ENCODE measurements around the gene CFAP90.

CFAP90 gene

GRCh38 chr5:7868773-7869473, 18.0 kb upstream of the CFAP90 start, which contains the start of the genes FASTKD3 and MTRR:
TSS of gene FASTKD3 (minus strand) at chr5:7869031. CDS start at chr5:7868083, 948 bp downstream.
TSS of gene MTRR (plus strand) at chr5:7869148. CDS start at chr5:7870795, 1,647 bp downstream.
- no peaks in the 10 kb centered on the region for H3K36me3 ChIP-seq (ENCODE audit: control insufficient read depth, insufficient read depth, low read length)
- H3K9me3 ChIP-seq (ENCODE audit: control insufficient read depth, insufficient read depth, low read length): no peaks in the 10 kb centered on the region
- H3K27ac ChIP-seq (ENCODE audit: low read length): no peak within 1 kb of the TSS
- H3K27me3 ChIP-seq (ENCODE audit: control insufficient read depth, insufficient read depth, low read length): no peaks in the 10 kb centered on the region
- peak; percentile 80 for DNase-seq (ENCODE audit: low read depth, low spot score)
- H3K4me1 ChIP-seq (ENCODE audit: control insufficient read depth, insufficient read depth, low read length): no peaks in the 10 kb centered on the region
- peak within 1 kb of the TSS; percentile 88 for H3K4me3 ChIP-seq (ENCODE audit: low read length)
- WGBS (ENCODE audit: insufficient coverage, insufficient read length): no CpG with 5 or more reads among the region's 83 CpGs

GRCh38 chr5:7868427-7868772, 17.5 kb upstream of the CFAP90 start:
- no CpG with 5 or more reads among the region's 8 CpGs for WGBS (ENCODE audit: insufficient coverage, insufficient read length)
- DNase-seq (ENCODE audit: low read depth, low spot score): no peak

GRCh38 chr5:7867260-7867659, 16.3 kb upstream of the CFAP90 start:
- Histone ChIP-seq H3K9me3 (ENCODE audit: control insufficient read depth, insufficient read depth, low read length) (no peaks in the 10 kb centered on the region), H3K27ac (ENCODE audit: low read length) (no peak overlapping the region), H3K27me3 (ENCODE audit: control insufficient read depth, insufficient read depth, low read length) (no peaks in the 10 kb centered on the region), H3K4me1 (ENCODE audit: control insufficient read depth, insufficient read depth, low read length) (no peaks in the 10 kb centered on the region), H3K36me3 (ENCODE audit: control insufficient read depth, insufficient read depth, low read length) (no peaks in the 10 kb centered on the region), H3K4me3 (ENCODE audit: low read length) (no peak overlapping the region)
- no CpG with 5 or more reads among the region's 3 CpGs for WGBS (ENCODE audit: insufficient coverage, insufficient read length)
- no peak for DNase-seq (ENCODE audit: low read depth, low spot score)

More at GRCh38 chr5:7868427-7868772, 17.5 kb upstream of the CFAP90 start:
- H3K27ac ChIP-seq (ENCODE audit: low read length): no peak overlapping the region
- no peaks in the 10 kb centered on the region for H3K9me3 ChIP-seq (ENCODE audit: control insufficient read depth, insufficient read depth, low read length)
- H3K4me1 ChIP-seq (ENCODE audit: control insufficient read depth, insufficient read depth, low read length): no peaks in the 10 kb centered on the region
- H3K27me3 ChIP-seq (ENCODE audit: control insufficient read depth, insufficient read depth, low read length): no peaks in the 10 kb centered on the region
- peak overlapping the region; percentile 88; the same call in 1 of the 2 replicates for H3K4me3 ChIP-seq (ENCODE audit: low read length)
- no peaks in the 10 kb centered on the region for H3K36me3 ChIP-seq (ENCODE audit: control insufficient read depth, insufficient read depth, low read length)

GRCh38 chr5:7866196-7866595, 15.3 kb upstream of the CFAP90 start:
- no CpG with 5 or more reads among the region's 2 CpGs for WGBS (ENCODE audit: insufficient coverage, insufficient read length)
- no peak for DNase-seq (ENCODE audit: low read depth, low spot score)
- Histone ChIP-seq H3K27me3 (ENCODE audit: control insufficient read depth, insufficient read depth, low read length) (no peaks in the 10 kb centered on the region), H3K9me3 (ENCODE audit: control insufficient read depth, insufficient read depth, low read length) (no peaks in the 10 kb centered on the region), H3K4me3 (ENCODE audit: low read length) (no peak overlapping the region), H3K27ac (ENCODE audit: low read length) (no peak overlapping the region), H3K4me1 (ENCODE audit: control insufficient read depth, insufficient read depth, low read length) (no peaks in the 10 kb centered on the region), H3K36me3 (ENCODE audit: control insufficient read depth, insufficient read depth, low read length) (no peaks in the 10 kb centered on the region)

DNA sequence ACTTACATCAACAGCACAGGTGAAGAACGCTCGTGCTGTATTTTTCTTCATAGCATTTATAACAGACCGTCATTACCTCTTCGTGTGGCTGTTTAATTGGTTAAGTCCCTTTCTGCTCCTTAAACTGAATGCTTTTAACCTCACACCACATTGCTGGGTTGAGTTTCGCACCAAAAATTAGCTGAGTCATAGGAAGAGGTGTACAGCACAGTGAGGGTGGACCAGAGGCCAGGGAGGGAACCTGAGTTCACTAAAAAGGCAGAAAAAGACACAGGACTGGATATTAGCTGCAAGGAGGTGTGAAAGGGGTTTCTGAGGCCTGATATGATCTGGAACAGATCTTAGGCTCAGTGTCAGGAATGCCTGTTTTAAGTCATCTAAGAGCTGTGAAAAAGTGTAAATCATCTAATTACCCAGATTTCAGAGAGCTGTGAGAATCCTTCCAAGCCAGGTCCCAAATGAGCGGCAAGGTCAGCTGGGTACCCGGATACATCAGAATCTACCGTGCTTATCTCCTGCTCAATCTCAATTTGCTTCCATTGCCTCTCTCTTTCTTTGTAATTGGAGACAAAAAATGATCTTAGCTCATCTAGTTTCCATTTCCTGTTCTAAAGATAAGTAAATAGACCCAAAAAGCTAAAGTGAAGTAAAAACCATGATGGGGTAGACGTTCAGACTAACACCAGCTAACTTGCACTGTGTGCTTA, 7.1 kb upstream of the CFAP90 start:
- no peak for DNase-seq (ENCODE audit: low read depth, low spot score)
- H3K9me3 ChIP-seq (ENCODE audit: control insufficient read depth, insufficient read depth, low read length): no peaks in the 10 kb centered on the region
- no peak overlapping the region for H3K27ac ChIP-seq (ENCODE audit: low read length)
- H3K27me3 ChIP-seq (ENCODE audit: control insufficient read depth, insufficient read depth, low read length): no peaks in the 10 kb centered on the region
- no peak overlapping the region for H3K4me3 ChIP-seq (ENCODE audit: low read length)
- WGBS (ENCODE audit: insufficient coverage, insufficient read length): no CpG with 5 or more reads among the region's 9 CpGs
- H3K4me1 ChIP-seq (ENCODE audit: control insufficient read depth, insufficient read depth, low read length): no peaks in the 10 kb centered on the region
- no peaks in the 10 kb centered on the region; the same call in 1 of the 2 replicates for H3K36me3 ChIP-seq (ENCODE audit: control insufficient read depth, insufficient read depth, low read length)

GRCh38 chr5:7857361-7857760, 6.4 kb upstream of the CFAP90 start:
- Histone ChIP-seq H3K27me3 (ENCODE audit: control insufficient read depth, insufficient read depth, low read length) (no peaks in the 10 kb centered on the region), H3K9me3 (ENCODE audit: control insufficient read depth, insufficient read depth, low read length) (no peaks in the 10 kb centered on the region), H3K27ac (ENCODE audit: low read length) (no peak overlapping the region), H3K4me3 (ENCODE audit: low read length) (no peak overlapping the region), H3K4me1 (ENCODE audit: control insufficient read depth, insufficient read depth, low read length) (no peaks in the 10 kb centered on the region), H3K36me3 (ENCODE audit: control insufficient read depth, insufficient read depth, low read length) (no peaks in the 10 kb centered on the region; the same call in 1 of the 2 replicates)
- DNase-seq (ENCODE audit: low read depth, low spot score): no peak
- no CpG with 5 or more reads among the region's 5 CpGs for WGBS (ENCODE audit: insufficient coverage, insufficient read length)

DNA sequence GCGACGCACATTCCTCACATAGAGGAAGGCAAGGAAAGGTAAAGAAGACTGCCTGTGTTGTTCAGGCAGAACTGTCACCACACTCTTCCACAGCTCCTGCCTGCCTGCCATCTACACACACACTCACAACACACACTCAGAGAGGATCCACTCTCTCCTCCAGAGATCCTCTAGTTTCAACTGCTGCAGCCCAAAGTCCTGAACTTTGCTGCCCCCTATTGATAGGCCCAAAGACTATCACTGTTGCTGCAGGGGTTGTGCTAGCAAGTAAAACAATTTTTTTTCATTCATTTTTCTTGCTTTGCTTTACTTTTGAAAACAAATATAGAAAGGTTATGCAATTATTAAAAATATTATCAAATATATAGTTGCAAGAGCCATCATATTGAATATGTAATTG, 5.9 kb upstream of the CFAP90 start:
- no peak overlapping the region for H3K4me3 ChIP-seq (ENCODE audit: low read length)

DNA sequence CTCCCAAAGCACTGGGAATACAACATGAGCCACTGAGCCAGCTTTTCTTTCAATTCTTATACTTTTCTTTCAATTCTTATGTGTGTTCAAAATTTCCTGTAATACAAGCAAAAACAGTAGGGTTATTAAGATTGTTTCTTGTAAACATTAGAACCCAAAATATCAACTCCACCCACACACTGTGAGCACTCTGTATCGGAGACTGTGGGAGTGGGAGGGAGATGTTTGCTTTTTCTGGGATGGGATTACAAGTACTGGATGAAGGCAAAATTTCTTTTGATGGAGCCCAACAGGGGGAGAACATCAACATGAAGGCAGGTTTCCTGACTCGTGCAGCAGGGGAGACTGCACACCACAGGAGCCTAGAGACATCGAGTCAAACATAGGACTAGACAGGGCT, 4.7 kb upstream of the CFAP90 start:
- Histone ChIP-seq H3K36me3 (ENCODE audit: control insufficient read depth, insufficient read depth, low read length) (no peaks in the 10 kb centered on the region; the same call in 1 of the 2 replicates), H3K27ac (ENCODE audit: low read length) (no peak overlapping the region), H3K27me3 (ENCODE audit: control insufficient read depth, insufficient read depth, low read length) (no peaks in the 10 kb centered on the region), H3K4me3 (ENCODE audit: low read length) (no peak overlapping the region), H3K9me3 (ENCODE audit: control insufficient read depth, insufficient read depth, low read length) (no peaks in the 10 kb centered on the region), H3K4me1 (ENCODE audit: control insufficient read depth, insufficient read depth, low read length) (peaks cover 2% of the 10 kb centered on the region; the same call in 1 of the 2 replicates)
- WGBS (ENCODE audit: insufficient coverage, insufficient read length): no CpG with 5 or more reads among the region's 3 CpGs
- DNase-seq (ENCODE audit: low read depth, low spot score): no peak

More for the DNA sequence above, 5.9 kb upstream of the CFAP90 start:
- no peaks in the 10 kb centered on the region; the same call in 1 of the 2 replicates for H3K36me3 ChIP-seq (ENCODE audit: control insufficient read depth, insufficient read depth, low read length)
- H3K9me3 ChIP-seq (ENCODE audit: control insufficient read depth, insufficient read depth, low read length): no peaks in the 10 kb centered on the region
- WGBS (ENCODE audit: insufficient coverage, insufficient read length): no CpG with 5 or more reads among the region's 2 CpGs
- no peaks in the 10 kb centered on the region for H3K27me3 ChIP-seq (ENCODE audit: control insufficient read depth, insufficient read depth, low read length)
- no peak overlapping the region for H3K27ac ChIP-seq (ENCODE audit: low read length)
- peaks cover under 1% of the 10 kb centered on the region; the same call in 1 of the 2 replicates for H3K4me1 ChIP-seq (ENCODE audit: control insufficient read depth, insufficient read depth, low read length)
- DNase-seq (ENCODE audit: low read depth, low spot score): peak; percentile 29

GRCh38 chr5:7852988-7853387, 2.1 kb upstream of the CFAP90 start:
- no peak overlapping the region for H3K27ac ChIP-seq (ENCODE audit: low read length)
- no peak overlapping the region for H3K4me3 ChIP-seq (ENCODE audit: low read length)
- peaks cover 2% of the 10 kb centered on the region; the same call in 1 of the 2 replicates for H3K4me1 ChIP-seq (ENCODE audit: control insufficient read depth, insufficient read depth, low read length)
- no peak for DNase-seq (ENCODE audit: low read depth, low spot score)
- H3K9me3 ChIP-seq (ENCODE audit: control insufficient read depth, insufficient read depth, low read length): no peaks in the 10 kb centered on the region
- H3K36me3 ChIP-seq (ENCODE audit: control insufficient read depth, insufficient read depth, low read length): no peaks in the 10 kb centered on the region
- WGBS (ENCODE audit: insufficient coverage, insufficient read length): no CpG with 5 or more reads among the region's 2 CpGs
- H3K27me3 ChIP-seq (ENCODE audit: control insufficient read depth, insufficient read depth, low read length): peaks cover 2% of the 10 kb centered on the region; the same call in 1 of the 2 replicates

DNA sequence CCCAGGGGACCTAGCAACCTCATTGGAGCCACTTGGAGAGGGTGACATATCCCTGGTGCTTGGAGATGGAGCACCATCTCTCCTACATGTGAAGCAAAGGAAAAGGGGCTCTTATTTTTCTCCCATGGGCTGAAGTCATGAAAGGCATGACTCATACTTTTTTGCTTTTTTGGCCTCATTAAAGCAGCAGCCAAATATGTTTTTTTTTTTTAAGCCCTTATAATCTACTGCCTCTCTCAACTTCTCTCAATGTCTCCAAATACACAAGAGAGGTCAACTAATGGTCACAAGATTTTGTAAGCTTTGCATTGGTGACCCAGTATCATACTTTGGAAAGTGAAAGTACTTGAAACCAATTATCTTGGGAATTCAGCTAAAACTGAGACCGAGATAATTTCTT, 1.6 kb upstream of the CFAP90 start:
- no peak overlapping the region for H3K27ac ChIP-seq (ENCODE audit: low read length)
- H3K4me1 ChIP-seq (ENCODE audit: control insufficient read depth, insufficient read depth, low read length): peaks cover 2% of the 10 kb centered on the region; the same call in 1 of the 2 replicates
- no peak overlapping the region for H3K4me3 ChIP-seq (ENCODE audit: low read length)
- WGBS (ENCODE audit: insufficient coverage, insufficient read length): no CpG with 5 or more reads among the region's 1 CpG
- H3K27me3 ChIP-seq (ENCODE audit: control insufficient read depth, insufficient read depth, low read length): peaks cover 2% of the 10 kb centered on the region; the same call in 1 of the 2 replicates
- H3K36me3 ChIP-seq (ENCODE audit: control insufficient read depth, insufficient read depth, low read length): no peaks in the 10 kb centered on the region
- H3K9me3 ChIP-seq (ENCODE audit: control insufficient read depth, insufficient read depth, low read length): no peaks in the 10 kb centered on the region
- DNase-seq (ENCODE audit: low read depth, low spot score): no peak
